CD14-positive monocyte (primary cell): ENCODE measurements around the gene RELL1. TPM values are rescaled to one million over a fixed set of nuclear protein-coding genes. Genes with fewer than 3 reads are reported as not detected.

Experiments
- DNase-seq, 3 donors: peaks; one replicate each; pipeline ENCODE4 v3.0.0-alpha.2; 2011 to 2022
- H2AFZ ChIP-seq: 2 replicates; pipeline ENCODE4 v1.6.0; 2012; ENCODE audit warnings: mild to moderate bottlenecking, low read depth, low read length, inconsistent platforms; ENCODE audit not compliant: insufficient read depth, poor library complexity, severe bottlenecking
- H3K27ac ChIP-seq, 2 donors: 1 replicate in 1 of 2; 2 replicates in 1 of 2; pipeline ENCODE4 v1.5.1; 2012 to 2013; ENCODE audit warnings: low read length in 2 of 2, control low read depth in 1 of 2, inconsistent platforms in 1 of 2, low read depth in 1 of 2, mild to moderate bottlenecking in 1 of 2
- H3K27me3 ChIP-seq, 2 donors: one replicate each; pipeline versions ENCODE4 v1.6.0 to v1.6.1; 2011 to 2013; ENCODE audit warnings: low read length in 2 of 2; ENCODE audit not compliant: control insufficient read depth in 2 of 2, insufficient read depth in 2 of 2
- H3K36me3 ChIP-seq, 2 donors: replicated peaks in 1 of 2; 1 replicate in 1 of 2; 2 replicates in 1 of 2; pipeline versions ENCODE4 v1.5.1 to v1.6.1; 2012 to 2013; ENCODE audit warnings: low read length in 2 of 2, control low read depth in 1 of 2, inconsistent platforms in 1 of 2, mild to moderate bottlenecking in 1 of 2; ENCODE audit not compliant: insufficient read depth in 2 of 2, control insufficient read depth in 1 of 2
- H3K4me1 ChIP-seq, 2 donors: 1 replicate in 1 of 2; 2 replicates in 1 of 2; pipeline versions ENCODE4 v1.5.1 to v1.6.1; 2012 to 2013; ENCODE audit warnings: low read length in 2 of 2, control low read depth in 1 of 2, inconsistent platforms in 1 of 2, mild to moderate bottlenecking in 1 of 2, moderate library complexity in 1 of 2; ENCODE audit not compliant: insufficient read depth in 2 of 2, control insufficient read depth in 1 of 2
- H3K4me2 ChIP-seq: replicated peaks from 2 replicates; pipeline ENCODE3; 2012; ENCODE audit warnings: low read length, moderate library complexity, mild to moderate bottlenecking; ENCODE audit not compliant: poor library complexity, severe bottlenecking; ENCODE audit errors: extremely low read depth
- H3K4me3 ChIP-seq, 3 experiments: fragments of 200-600 bp in 1 of 3; sonication (generic) in 1 of 3; replicated peaks in 1 of 3; 1 replicate in 2 of 3; 2 replicates in 1 of 3; pipeline ENCODE4 v1.5.1; 2011 to 2013; ENCODE audit warnings: low read length in 3 of 3, mild to moderate bottlenecking in 3 of 3, control low read depth in 2 of 3, low read depth in 2 of 3, inconsistent platforms in 1 of 3, moderate library complexity in 1 of 3
- H3K79me2 ChIP-seq: 2 replicates; pipeline ENCODE4 v1.6.0; 2012; ENCODE audit warnings: mild to moderate bottlenecking, control low read depth, inconsistent platforms, low read length, moderate library complexity; ENCODE audit not compliant: insufficient read depth
- H3K9ac ChIP-seq: 2 replicates; pipeline ENCODE4 v1.6.0; 2017; ENCODE audit warnings: low read length, mild to moderate bottlenecking; ENCODE audit not compliant: insufficient read depth, poor library complexity, severe bottlenecking
- H3K9me3 ChIP-seq, 2 donors: replicated peaks in 1 of 2; 1 replicate in 1 of 2; 2 replicates in 1 of 2; pipeline versions ENCODE4 v1.5.1 to v1.6.1; 2012 to 2013; ENCODE audit warnings: low read length in 2 of 2, control low read depth in 1 of 2; ENCODE audit not compliant: control insufficient read depth in 1 of 2, insufficient read depth in 1 of 2
- H4K20me1 ChIP-seq: 2 replicates; pipeline ENCODE4 v1.6.0; 2012; ENCODE audit warnings: mild to moderate bottlenecking, low read length, control low read depth, moderate library complexity; ENCODE audit not compliant: insufficient read depth
- H3K27ac Mint-ChIP-seq, 7 donors: one replicate each; pipeline ENCODE4 v1.8.0; 2020; ENCODE audit warnings: mild to moderate bottlenecking in 7 of 7, mixed read lengths in 7 of 7, moderate library complexity in 6 of 7, inconsistent platforms in 2 of 7
- H3K27me3 Mint-ChIP-seq, 3 donors: one replicate each; pipeline ENCODE4 v1.8.0; 2021 to 2022; ENCODE audit warnings: low read depth in 3 of 3, mild to moderate bottlenecking in 3 of 3, mixed read lengths in 3 of 3, moderate library complexity in 3 of 3, inconsistent platforms in 1 of 3
- H3K36me3 Mint-ChIP-seq, 2 donors: one replicate each; pipeline ENCODE4 v1.8.0; 2020; ENCODE audit warnings: mixed read lengths in 2 of 2, inconsistent platforms in 1 of 2, mild to moderate bottlenecking in 1 of 2
- H3K4me1 Mint-ChIP-seq: one replicate; pipeline ENCODE4 v1.8.0; 2020; ENCODE audit warnings: mild to moderate bottlenecking, mixed read lengths
- H3K4me3 Mint-ChIP-seq, 2 donors: one replicate each; pipeline ENCODE4 v1.8.0; 2020; ENCODE audit warnings: mild to moderate bottlenecking in 2 of 2, mixed read lengths in 2 of 2, moderate library complexity in 1 of 2
- H3K9me3 Mint-ChIP-seq, 7 donors: one replicate each; pipeline ENCODE4 v1.8.0; 2020 to 2022; ENCODE audit warnings: mixed read lengths in 7 of 7, mild to moderate bottlenecking in 6 of 7, moderate library complexity in 6 of 7, inconsistent platforms in 2 of 7
- CTCF ChIP-seq: fragments of 200-600 bp; IDR thresholded peaks from one replicate; pipeline ENCODE4 v1.8.0; 2022; ENCODE audit warnings: antibody characterized with exemption, mild to moderate bottlenecking
- WGBS: methylation state at CpG from one replicate; pipeline ENCODE4 v1.1.5; 2013; ENCODE audit warnings: missing lambda C conversion rate; ENCODE audit not compliant: insufficient coverage; 5-methylcytosine and 5-hydroxymethylcytosine counted together
- intact Hi-C, 2 donors: fragments of 100-400 bp; cut with micrococcal nuclease; formaldehyde crosslinking; loops; one replicate each; pipeline versions ENCODE4 v1.15.0 to v1.15.1; 2023
- polyA plus RNA-seq, 3 donors: library from polyadenylated mRNA; depleted of rRNA in 1 of 3; unstranded in 2 of 3; stranded (reverse) in 1 of 3; fragments of 300-500 nt in 2 of 3; fragments of >200 nt in 1 of 3; fragmentation: Illumina TruSeq in 2 of 3; gene quantifications; 1 replicate in 2 of 3; 2 replicates in 1 of 3; pipeline ENCODE4 v1.2.3, GENCODE V29; 2012 to 2021

The RELL1 gene
- polyA plus RNA-seq, 3 donors = 13.3 to 30.2 (median 16.2) TPM

- no peak overlapping the region for H3K27ac Mint-ChIP-seq
- no peak for DNase-seq
Measured at GRCh38 chr4:37726666-37727065, 40.5 kb upstream of the RELL1 start.

GRCh38 chr4:37725718-37726117 is 39.5 kb upstream of the RELL1 start:
- peaks cover 19% of the 10 kb centered on the region for H3K4me1 Mint-ChIP-seq
- peaks cover 0 to 2% (median 0%) of the 10 kb centered on the region in 3 donors for H3K27me3 Mint-ChIP-seq
- intact Hi-C loops = no loop called here
- Histone ChIP-seq H2AFZ (no peak overlapping the region), H3K27me3 (no peaks in the 10 kb centered on the region), H3K9me3 (no peaks in the 10 kb centered on the region), H3K36me3 (no peaks in the 10 kb centered on the region), H3K4me3 (no peak overlapping the region), H3K9ac (no peak overlapping the region), H3K4me1 (peaks cover 17 to 18% of the 10 kb centered on the region in 2 donors), H3K4me2 (no peak overlapping the region), H4K20me1 (no peaks in the 10 kb centered on the region), H3K79me2 (no peaks in the 10 kb centered on the region), H3K27ac (no peak overlapping the region)
- no peak overlapping the region for H3K4me3 Mint-ChIP-seq
- 100% methylated on average over 1 of the region's 7 CpGs for WGBS
- no peak for TF ChIP-seq CTCF
- no peak for DNase-seq
- H3K27ac Mint-ChIP-seq = no peak overlapping the region
- peaks cover 0 to 2% (median 0%) of the 10 kb centered on the region in 7 donors for H3K9me3 Mint-ChIP-seq
- no peaks in the 10 kb centered on the region for H3K36me3 Mint-ChIP-seq

More at GRCh38 chr4:37726666-37727065, 40.5 kb upstream of the RELL1 start:
- Histone ChIP-seq H3K79me2 (no peaks in the 10 kb centered on the region), H3K27ac (no peak overlapping the region), H3K27me3 (no peaks in the 10 kb centered on the region), H4K20me1 (no peaks in the 10 kb centered on the region), H2AFZ (no peak overlapping the region), H3K4me2 (no peak overlapping the region), H3K4me1 (peaks cover 17 to 18% of the 10 kb centered on the region in 2 donors), H3K9ac (no peak overlapping the region), H3K4me3 (no peak overlapping the region), H3K9me3 (no peaks in the 10 kb centered on the region), H3K36me3 (no peaks in the 10 kb centered on the region)
- Mint-ChIP-seq H3K27me3 (no peaks in the 10 kb centered on the region), H3K4me3 (no peak overlapping the region), H3K36me3 (no peaks in the 10 kb centered on the region), H3K9me3 (peaks cover 0 to 2% (median 0%) of the 10 kb centered on the region in 7 donors), H3K4me1 (peaks cover 19% of the 10 kb centered on the region)
- WGBS = 85% methylated on average over 2 of the region's 4 CpGs
- no peak for TF ChIP-seq CTCF
- intact Hi-C loops = no loop called here
